Endothelial cell of umbilical vein (primary cell): Measurements from ENCODE around the gene WASL. TPM values are rescaled to one million over a fixed set of nuclear protein-coding genes. Genes with fewer than 3 reads are reported as not detected.

Experiments used
- BruUV-seq: library from RNA; stranded (reverse); fragments of 400-500 nt; replicated peaks from 2 replicates; lab custom pipeline; 2021; lab: Mats Ljungman, UMichigan
- CTCF ChIA-PET: fragments of 300-600, 350-600 bp; sonication (Branson Sonifier 250); formaldehyde crosslinking; loops from one replicate; lab custom pipeline; 2021; ENCODE audit warnings: antibody characterized with exemption, inconsistent platforms; lab: Charles Lee
- POLR2A ChIA-PET: fragments of 300-600, 350-600 bp; sonication (Branson Sonifier 250); formaldehyde crosslinking; loops from one replicate; lab custom pipeline; 2021; ENCODE audit warnings: antibody characterized with exemption, inconsistent platforms; lab: Charles Lee
- DNase-seq: peaks from one replicate; pipeline ENCODE4 v3.0.0-alpha.2; 2011; ENCODE audit warnings: low read depth, low spot score
- FAIRE-seq: peaks from 2 replicates; lab custom pipeline; 2011; peaks lifted over from hg19 to GRCh38; lab: Jason Lieb, UNC
- H2AFZ ChIP-seq: 2 replicates; pipeline ENCODE4 v1.6.0; 2012; ENCODE audit warnings: low read depth, low read length, control low read depth, inconsistent platforms
- H3K27ac ChIP-seq: 2 replicates; pipeline ENCODE4 v1.5.1; 2011; ENCODE audit warnings: low read depth, mild to moderate bottlenecking, control low read depth, low read length, moderate library complexity; ENCODE audit not compliant: insufficient read depth
- H3K27me3 ChIP-seq, 2 experiments: 2 replicates each; pipeline versions ENCODE4 v1.6.0 to v1.6.1; 2011; ENCODE audit warnings: low read length in 2 of 2, mixed read lengths in 1 of 2; ENCODE audit not compliant: control insufficient read depth in 2 of 2, insufficient read depth in 2 of 2
- H3K36me3 ChIP-seq, 2 experiments: 2 replicates in 1 of 2; 3 replicates in 1 of 2; pipeline ENCODE4 v1.5.1; 2011; ENCODE audit warnings: low read length in 2 of 2, mild to moderate bottlenecking in 1 of 2, moderate library complexity in 1 of 2; ENCODE audit not compliant: control insufficient read depth in 2 of 2, insufficient read depth in 2 of 2; ENCODE audit errors: extremely low read depth in 1 of 2
- H3K4me1 ChIP-seq: 3 replicates; pipeline ENCODE4 v1.5.1; 2011; ENCODE audit warnings: mild to moderate bottlenecking, low read length; ENCODE audit not compliant: control insufficient read depth, insufficient read depth; ENCODE audit errors: extremely low read depth
- H3K4me2 ChIP-seq: 2 replicates; pipeline ENCODE4 v1.6.1; 2011; ENCODE audit warnings: low read length, control low read depth, mixed read lengths; ENCODE audit not compliant: insufficient read depth
- H3K4me3 ChIP-seq, 3 experiments: fragments of 200-600 bp in 1 of 3; sonication (generic), shearing (Covaris generic) in 1 of 3; replicated peaks in 1 of 3; 2 replicates each; pipeline ENCODE4 v1.5.1; 2011 to 2016; ENCODE audit warnings: control low read depth in 3 of 3, low read length in 3 of 3, mild to moderate bottlenecking in 2 of 3, inconsistent platforms in 1 of 3, low read depth in 1 of 3, moderate library complexity in 1 of 3; ENCODE audit not compliant: insufficient read depth in 1 of 3
- H3K79me2 ChIP-seq: 2 replicates; pipeline ENCODE4 v1.6.0; 2012; ENCODE audit warnings: low read length, inconsistent platforms; ENCODE audit not compliant: control insufficient read depth, insufficient read depth
- H3K9ac ChIP-seq: replicated peaks from 2 replicates; pipeline ENCODE3; 2011; ENCODE audit warnings: low read length, control low read depth; ENCODE audit not compliant: insufficient read depth; ENCODE audit errors: extremely low read depth
- H3K9me1 ChIP-seq: replicated peaks from 3 replicates; pipeline ENCODE4 v1.6.0; 2011; ENCODE audit warnings: mild to moderate bottlenecking, low read length; ENCODE audit not compliant: control insufficient read depth, insufficient read depth; ENCODE audit errors: extremely low read depth
- H3K9me3 ChIP-seq: replicated peaks from 2 replicates; pipeline ENCODE4 v1.5.1; 2012; ENCODE audit warnings: low read length, inconsistent platforms; ENCODE audit not compliant: control insufficient read depth, insufficient read depth
- H4K20me1 ChIP-seq: replicated peaks from 2 replicates; pipeline ENCODE3; 2011; ENCODE audit warnings: mild to moderate bottlenecking, low read length; ENCODE audit not compliant: control insufficient read depth, insufficient read depth; ENCODE audit errors: extremely low read depth
- EZH2 ChIP-seq: IDR thresholded peaks from 2 replicates; pipeline ENCODE4 v1.6.1; 2012; ENCODE audit warnings: borderline replicate concordance, low read depth, mild to moderate bottlenecking, moderate library complexity, low read length, inconsistent platforms; ENCODE audit not compliant: severe bottlenecking
- FOS ChIP-seq: IDR thresholded peaks from 2 replicates; pipeline ENCODE4 v1.6.1; 2011; ENCODE audit warnings: mild to moderate bottlenecking, low read length, moderate library complexity, borderline replicate concordance; ENCODE audit not compliant: insufficient read depth
- GATA2 ChIP-seq: IDR thresholded peaks from 2 replicates; pipeline ENCODE4 v1.7.0; 2011; ENCODE audit warnings: low read depth, mild to moderate bottlenecking, moderate library complexity, mixed read lengths, low read length; ENCODE audit not compliant: insufficient read length, insufficient read depth
- JUN ChIP-seq: IDR thresholded peaks from 2 replicates; pipeline ENCODE4 v1.6.1; 2011; ENCODE audit warnings: borderline replicate concordance, low read depth; ENCODE audit not compliant: insufficient read length, insufficient read depth
- MYC ChIP-seq: IDR thresholded peaks from one replicate; pipeline ENCODE4 v1.6.1; 2011; ENCODE audit warnings: mild to moderate bottlenecking, low read depth, low read length
- POLR2A ChIP-seq: IDR thresholded peaks from 2 replicates; pipeline ENCODE4 v1.6.1; 2012; ENCODE audit warnings: low read depth, mild to moderate bottlenecking, control low read depth, low read length
- POLR2AphosphoS5 ChIP-seq: IDR thresholded peaks from 2 replicates; pipeline ENCODE4 v1.6.1; 2012; ENCODE audit warnings: low read depth, mild to moderate bottlenecking, control low read depth, low read length, moderate library complexity; ENCODE audit not compliant: insufficient read depth
- dilution Hi-C: fragments of 300-500 bp; cut with MboI; formaldehyde crosslinking; loops from one replicate; pipeline ENCODE4 v1.15.0; 2019; ENCODE audit warnings: low sequenced_read_pairs; ENCODE audit not compliant: extremely low pct_ligation_motif_present
- intact Hi-C: fragments of 100-400 bp; cut with micrococcal nuclease; formaldehyde crosslinking; loops from one replicate; pipeline ENCODE4 v1.10.0; 2022
- polyA plus RNA-seq, 4 experiments: library from polyadenylated mRNA; depleted of rRNA in 3 of 4; stranded (reverse) in 3 of 4; unstranded in 1 of 4; fragments of >200 nt; gene quantifications; 2 replicates each; pipeline versions ENCODE4 v1.2.1 to v1.2.3, GENCODE V29; 2011 to 2012; ENCODE audit warnings: missing spikeins in 1 of 4
- total RNA-seq: library from RNA; stranded (reverse); gene quantifications from 2 replicates; pipeline ENCODE4 v1.2.3, GENCODE V29; 2021
- TF ChIP-seq, protein P1 (sequence below), 2 donors: IDR thresholded peaks; 1 replicate in 1 of 2; 2 replicates in 1 of 2; pipeline ENCODE4 v1.5.1; 2011; ENCODE audit warnings: low read length in 2 of 2, mild to moderate bottlenecking in 2 of 2, moderate library complexity in 2 of 2, control low read depth in 1 of 2, inconsistent platforms in 1 of 2, low read depth in 1 of 2; ENCODE audit not compliant: insufficient read depth in 1 of 2; ENCODE audit errors: extremely low read depth in 1 of 2
- TF ChIP-seq, protein P2 (sequence below): IDR thresholded peaks from 2 replicates; pipeline ENCODE4 v1.6.1; 2011; ENCODE audit not compliant: insufficient read depth, insufficient read length

The WASL gene
- total and polyA plus RNA-seq, 2 donors (not counting 3 experiments of a cell fraction or from before 2014, with no cell fraction given) = 5.2 to 24.0 TPM

DNA sequence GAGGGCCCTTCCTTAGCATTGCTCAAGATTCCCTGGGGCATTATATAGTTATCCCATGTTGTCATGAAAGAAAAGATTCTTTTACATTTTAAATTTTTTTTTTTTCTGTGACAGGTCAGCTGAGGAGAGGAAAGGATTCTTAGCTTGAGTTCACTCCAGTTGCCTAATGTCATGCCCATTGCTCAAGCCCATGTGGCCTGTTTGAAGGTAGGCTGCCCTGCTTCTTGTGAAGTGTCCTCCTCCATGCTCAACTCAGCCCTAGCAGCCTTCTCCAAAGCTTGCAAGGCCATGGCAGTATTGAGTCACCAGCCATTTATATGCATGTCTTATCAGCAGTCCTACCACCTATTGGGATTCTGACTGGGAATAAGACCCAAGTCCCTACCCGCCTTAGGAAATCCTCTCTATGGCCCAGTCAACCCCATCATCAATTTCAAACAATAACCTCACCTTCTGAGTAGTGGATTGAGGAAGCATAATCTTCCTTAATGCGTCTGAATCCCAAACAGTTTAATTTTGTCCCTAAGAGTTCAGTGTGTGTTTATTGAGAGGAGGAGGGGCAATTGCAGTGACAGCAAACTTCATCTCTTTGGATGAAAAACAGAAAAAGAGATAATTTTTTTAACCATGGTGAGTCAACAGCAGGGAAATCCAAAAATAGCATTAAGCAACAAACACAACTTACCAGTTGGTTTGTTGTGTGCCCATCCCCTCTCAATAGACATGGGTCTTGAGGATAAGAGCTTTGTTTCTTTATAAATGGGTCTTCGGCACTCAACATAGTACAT, 38.6 kb upstream of the WASL start:
- Histone ChIP-seq H3K4me2 (no peak overlapping the region), H2AFZ (no peak overlapping the region), H3K4me1 (peaks cover 3% of the 10 kb centered on the region), H3K4me3 (no peak overlapping the region), H3K79me2 (no peaks in the 10 kb centered on the region), H3K9me1 (no peaks in the 10 kb centered on the region), H3K36me3 (no peaks in the 10 kb centered on the region), H3K9me3 (no peaks in the 10 kb centered on the region), H3K9ac (no peak overlapping the region), H4K20me1 (no peaks in the 10 kb centered on the region), H3K27me3 (no peaks in the 10 kb centered on the region), H3K27ac (no peak overlapping the region)
- DNase-seq (no peak), FAIRE-seq (no peak)
- ChIA-PET POLR2A (no interaction called here), CTCF (no interaction called here)
- BruUV-seq = no TSS peak
- no peak for TF ChIP-seq POLR2A
- no peak for TF ChIP-seq FOS
- TF ChIP-seq, protein P1, sequence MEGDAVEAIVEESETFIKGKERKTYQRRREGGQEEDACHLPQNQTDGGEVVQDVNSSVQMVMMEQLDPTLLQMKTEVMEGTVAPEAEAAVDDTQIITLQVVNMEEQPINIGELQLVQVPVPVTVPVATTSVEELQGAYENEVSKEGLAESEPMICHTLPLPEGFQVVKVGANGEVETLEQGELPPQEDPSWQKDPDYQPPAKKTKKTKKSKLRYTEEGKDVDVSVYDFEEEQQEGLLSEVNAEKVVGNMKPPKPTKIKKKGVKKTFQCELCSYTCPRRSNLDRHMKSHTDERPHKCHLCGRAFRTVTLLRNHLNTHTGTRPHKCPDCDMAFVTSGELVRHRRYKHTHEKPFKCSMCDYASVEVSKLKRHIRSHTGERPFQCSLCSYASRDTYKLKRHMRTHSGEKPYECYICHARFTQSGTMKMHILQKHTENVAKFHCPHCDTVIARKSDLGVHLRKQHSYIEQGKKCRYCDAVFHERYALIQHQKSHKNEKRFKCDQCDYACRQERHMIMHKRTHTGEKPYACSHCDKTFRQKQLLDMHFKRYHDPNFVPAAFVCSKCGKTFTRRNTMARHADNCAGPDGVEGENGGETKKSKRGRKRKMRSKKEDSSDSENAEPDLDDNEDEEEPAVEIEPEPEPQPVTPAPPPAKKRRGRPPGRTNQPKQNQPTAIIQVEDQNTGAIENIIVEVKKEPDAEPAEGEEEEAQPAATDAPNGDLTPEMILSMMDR (IDR thresholded peaks at IDR 0.05; ENCODE audit: extremely low read depth in 1 of 2, insufficient read depth in 1 of 2, low read depth in 1 of 2, low read length in 2 of 2) = no peak
- TF ChIP-seq GATA2 = no peak
- TF ChIP-seq JUN = no peak
- TF ChIP-seq POLR2AphosphoS5 = no peak
- TF ChIP-seq, protein P2, sequence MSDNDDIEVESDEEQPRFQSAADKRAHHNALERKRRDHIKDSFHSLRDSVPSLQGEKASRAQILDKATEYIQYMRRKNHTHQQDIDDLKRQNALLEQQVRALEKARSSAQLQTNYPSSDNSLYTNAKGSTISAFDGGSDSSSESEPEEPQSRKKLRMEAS = no peak
- no peak for TF ChIP-seq EZH2
- TF ChIP-seq MYC = no peak
- intact Hi-C loops = no loop called here
- dilution Hi-C loops = no loop called here
